GM13977 (cell line): ENCODE data around the gene SRGAP2B.
"Not testable (repeated sequence)": the region's sequence is repeated elsewhere in the genome, so short reads cannot be mapped to it uniquely, and the experiment has no call there.

Experiments used
- DNase-seq: peaks from one replicate; pipeline ENCODE4 v3.0.0; 2012; ENCODE audit warnings: low spot score
- in situ Hi-C: fragments of 300-500 bp; cut with MboI; formaldehyde crosslinking; loops from one replicate; pipeline ENCODE4 v1.12.0; 2022; ENCODE audit warnings: low sequenced_read_pairs, low pct_unique_long_range_greater_than_20kb, mixed read lengths, inconsistent platforms; ENCODE audit not compliant: unreplicated experiment

Gene SRGAP2B

DNA sequence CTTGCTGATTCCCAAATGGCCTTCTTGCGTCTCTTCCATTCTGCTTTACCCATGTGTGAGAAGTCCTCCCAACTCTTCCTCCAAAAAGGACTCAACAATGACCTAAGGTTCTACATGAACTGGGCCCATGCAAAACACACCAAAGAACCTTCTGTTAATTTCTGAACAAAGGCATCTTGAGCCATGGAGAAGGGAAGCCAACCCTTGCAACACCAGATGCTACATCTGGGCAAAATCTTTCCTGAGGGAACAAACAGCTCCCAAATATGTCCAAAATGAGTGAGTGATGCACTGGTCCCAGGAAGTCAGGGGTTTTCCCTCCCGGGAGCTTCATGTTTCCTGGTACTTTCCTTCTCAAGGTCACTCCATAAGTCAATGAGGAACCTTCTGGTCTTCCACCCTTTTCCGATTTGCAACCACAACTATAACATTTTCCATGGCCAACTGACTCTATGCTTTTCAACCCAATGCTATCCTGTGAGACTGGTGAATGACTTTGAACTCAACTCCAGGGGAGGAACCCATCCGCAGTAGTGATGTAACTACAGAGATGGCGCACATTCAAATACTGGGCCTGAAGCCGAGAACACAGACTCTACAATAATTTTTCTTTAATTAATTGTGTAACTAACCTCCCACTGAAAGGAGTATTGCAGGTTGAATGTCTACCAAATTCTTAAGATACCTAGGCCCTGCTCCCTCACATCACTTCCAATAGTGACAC lies 112.2 kb downstream of the SRGAP2B start:
- DNase-seq, in situ Hi-C loops: not testable (repeated sequence)

DNA sequence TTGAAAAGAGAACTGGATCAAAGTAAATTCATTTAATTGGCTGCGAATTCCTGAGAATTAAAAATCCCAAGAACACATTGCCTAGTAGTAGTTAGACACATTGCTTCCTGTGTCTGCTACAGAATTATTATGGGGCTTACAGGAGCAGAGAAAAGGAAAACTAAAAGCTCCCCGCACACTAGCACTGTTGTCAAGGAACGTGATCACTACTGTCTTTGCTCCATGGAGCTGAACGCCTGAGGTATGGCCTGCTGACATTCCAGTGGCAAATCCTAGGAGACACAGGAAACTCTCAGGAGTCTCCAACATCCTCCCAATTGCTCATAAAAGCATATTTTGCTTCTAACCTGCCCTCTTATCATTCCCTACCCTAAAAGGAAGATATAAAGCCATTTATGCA lies 114.0 kb downstream of the SRGAP2B start:
- DNase-seq, in situ Hi-C loops: not testable (repeated sequence)

DNA sequence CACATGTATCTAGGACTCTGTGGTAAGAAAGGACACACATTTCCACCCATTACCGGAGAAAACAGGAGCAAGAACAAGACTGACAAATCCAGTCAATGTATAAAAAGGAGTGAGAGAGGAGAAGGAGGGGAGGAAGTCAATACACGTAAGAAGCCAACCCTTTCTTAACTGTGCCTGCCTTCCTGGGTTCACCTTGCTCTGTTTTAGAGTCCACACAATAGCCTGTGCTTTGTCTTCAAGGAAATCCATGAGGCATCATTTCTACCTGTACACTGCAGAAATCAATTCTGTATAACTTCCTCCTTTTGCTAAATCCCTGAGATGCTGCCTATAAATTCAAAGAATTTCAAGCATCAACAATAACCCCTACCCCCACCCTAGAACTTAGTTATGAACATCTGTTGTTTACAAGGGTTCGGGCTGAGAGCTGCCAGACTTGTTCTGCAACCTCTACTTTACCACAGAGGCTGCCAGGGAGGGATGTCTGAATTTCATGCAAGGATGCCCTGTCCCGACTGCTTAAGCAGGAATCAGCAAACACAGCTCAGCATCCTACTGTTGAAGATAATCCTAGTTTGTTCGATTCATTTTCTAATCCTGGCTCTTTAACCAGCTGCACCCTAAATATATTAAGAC lies 115.0 kb downstream of the SRGAP2B start:
- in situ Hi-C loops, DNase-seq: not testable (repeated sequence)

DNA sequence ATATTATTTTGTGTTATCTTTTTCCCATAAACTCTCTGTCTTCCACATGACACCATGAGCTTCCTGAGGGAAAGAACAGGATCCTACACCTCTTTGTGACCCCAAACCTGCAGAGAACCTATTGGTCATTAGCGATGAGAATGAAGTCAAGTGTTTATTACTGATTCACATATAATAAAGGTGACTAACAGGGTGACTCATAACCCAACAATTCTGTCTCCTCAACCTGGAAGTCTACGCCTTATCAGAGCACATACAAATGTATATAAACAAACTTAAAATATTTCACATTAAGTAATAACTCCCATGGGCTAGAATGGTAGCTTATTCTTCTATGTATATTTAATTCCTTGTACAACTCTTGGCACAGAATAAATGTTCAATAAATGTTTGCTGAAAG lies 117.3 kb downstream of the SRGAP2B start:
- in situ Hi-C loops, DNase-seq: not testable (repeated sequence)

DNA sequence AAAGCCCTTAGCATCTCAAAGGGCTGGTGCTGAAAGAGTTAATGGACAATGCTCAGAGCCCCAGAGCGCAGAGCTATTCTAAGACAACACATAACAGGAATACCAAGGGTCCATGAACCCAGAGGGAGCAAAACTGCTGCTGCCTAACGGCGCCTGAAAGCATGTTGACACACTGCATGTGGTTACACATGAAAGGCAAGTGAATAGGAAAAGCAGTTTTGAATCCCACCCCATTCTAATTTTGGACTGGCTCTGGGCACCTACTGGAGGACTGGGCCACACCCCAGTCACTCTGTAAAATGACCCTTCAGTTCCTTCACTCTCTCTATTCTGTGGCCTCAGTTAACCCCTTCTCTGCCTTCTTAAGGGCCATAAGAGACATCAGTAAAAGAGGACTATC lies 123.2 kb downstream of the SRGAP2B start:
- in situ Hi-C loops: not testable (repeated sequence)

DNA sequence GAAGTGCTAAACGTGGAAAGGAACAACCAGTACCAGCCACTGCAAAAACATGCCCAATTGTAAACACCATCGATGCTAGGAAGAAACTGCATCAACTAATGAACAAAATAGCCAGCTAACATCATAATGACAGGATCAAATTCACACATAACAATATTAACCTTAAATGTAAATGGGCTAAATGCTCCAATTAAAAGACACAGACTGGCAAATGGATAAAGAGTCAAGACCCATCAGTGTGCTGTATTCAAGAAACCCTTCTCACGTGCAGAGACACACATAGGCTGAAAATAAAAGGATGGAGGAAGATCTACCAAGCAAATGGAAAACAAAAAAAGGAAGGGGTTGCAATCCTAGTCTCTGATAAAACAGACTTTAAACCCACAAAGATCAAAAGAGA lies 128.6 kb downstream of the SRGAP2B start:
- in situ Hi-C loops, DNase-seq: not testable (repeated sequence)

More for the DNA sequence above, 123.2 kb downstream of the SRGAP2B start:
- not testable (repeated sequence) for DNase-seq

DNA sequence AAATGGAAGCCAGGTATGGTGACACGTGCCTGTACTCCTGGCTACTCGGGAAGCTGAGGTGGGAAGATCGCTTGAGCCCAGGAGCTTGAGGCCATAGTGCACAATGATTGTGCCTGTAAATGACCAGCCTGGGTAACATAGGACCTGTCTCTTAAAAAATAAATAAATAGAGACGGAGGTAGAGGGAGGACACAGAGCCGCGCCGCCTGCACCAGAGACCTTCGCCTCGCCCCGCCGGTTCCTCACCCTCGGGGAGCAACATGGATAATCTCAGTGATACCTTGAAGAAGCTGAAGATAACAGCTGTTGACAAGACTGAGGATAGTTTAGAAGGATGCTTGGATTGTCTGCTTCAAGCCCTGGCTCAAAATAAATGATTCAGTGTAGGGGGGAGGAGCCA lies 130.4 kb downstream of the SRGAP2B start:
- in situ Hi-C loops, DNase-seq: not testable (repeated sequence)

DNA sequence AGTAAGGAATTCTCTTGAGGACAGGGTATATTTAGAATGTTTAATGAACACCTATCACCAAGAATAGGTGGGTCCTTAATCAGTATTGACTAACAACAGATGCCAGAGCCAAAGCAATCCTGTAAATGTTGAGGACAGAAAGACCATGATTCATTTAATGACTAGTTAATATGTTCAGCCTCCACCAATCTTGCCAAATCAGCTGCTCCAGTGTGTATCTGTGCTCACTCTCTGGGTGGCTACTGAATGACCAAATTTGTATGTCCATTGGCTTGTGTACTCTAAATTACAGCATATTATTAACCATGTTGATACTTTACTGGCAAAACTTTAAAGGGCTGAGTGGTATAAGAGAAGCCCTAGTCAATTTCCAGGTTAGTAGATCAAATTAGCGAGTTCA lies 130.9 kb downstream of the SRGAP2B start:
- in situ Hi-C loops, DNase-seq: not testable (repeated sequence)

DNA sequence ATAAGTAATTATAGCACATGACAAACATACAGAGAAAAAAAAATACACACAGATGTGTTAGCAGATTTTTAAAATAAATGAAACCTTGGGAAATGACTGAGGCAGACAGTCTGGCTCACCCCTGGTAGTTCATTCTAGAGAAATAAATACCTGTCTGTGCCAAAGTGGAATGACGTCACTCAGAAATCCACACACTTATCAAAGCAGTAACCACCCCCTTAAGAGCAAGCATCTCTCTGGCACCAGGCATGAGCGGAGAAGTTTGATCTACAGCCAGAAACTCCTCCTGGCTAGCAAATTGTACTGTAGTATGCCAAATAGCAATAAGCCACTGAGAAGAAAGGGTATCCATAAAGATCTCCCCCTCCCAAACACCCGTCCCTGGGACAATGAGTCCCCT lies 131.6 kb downstream of the SRGAP2B start:
- DNase-seq, in situ Hi-C loops: not testable (repeated sequence)

DNA sequence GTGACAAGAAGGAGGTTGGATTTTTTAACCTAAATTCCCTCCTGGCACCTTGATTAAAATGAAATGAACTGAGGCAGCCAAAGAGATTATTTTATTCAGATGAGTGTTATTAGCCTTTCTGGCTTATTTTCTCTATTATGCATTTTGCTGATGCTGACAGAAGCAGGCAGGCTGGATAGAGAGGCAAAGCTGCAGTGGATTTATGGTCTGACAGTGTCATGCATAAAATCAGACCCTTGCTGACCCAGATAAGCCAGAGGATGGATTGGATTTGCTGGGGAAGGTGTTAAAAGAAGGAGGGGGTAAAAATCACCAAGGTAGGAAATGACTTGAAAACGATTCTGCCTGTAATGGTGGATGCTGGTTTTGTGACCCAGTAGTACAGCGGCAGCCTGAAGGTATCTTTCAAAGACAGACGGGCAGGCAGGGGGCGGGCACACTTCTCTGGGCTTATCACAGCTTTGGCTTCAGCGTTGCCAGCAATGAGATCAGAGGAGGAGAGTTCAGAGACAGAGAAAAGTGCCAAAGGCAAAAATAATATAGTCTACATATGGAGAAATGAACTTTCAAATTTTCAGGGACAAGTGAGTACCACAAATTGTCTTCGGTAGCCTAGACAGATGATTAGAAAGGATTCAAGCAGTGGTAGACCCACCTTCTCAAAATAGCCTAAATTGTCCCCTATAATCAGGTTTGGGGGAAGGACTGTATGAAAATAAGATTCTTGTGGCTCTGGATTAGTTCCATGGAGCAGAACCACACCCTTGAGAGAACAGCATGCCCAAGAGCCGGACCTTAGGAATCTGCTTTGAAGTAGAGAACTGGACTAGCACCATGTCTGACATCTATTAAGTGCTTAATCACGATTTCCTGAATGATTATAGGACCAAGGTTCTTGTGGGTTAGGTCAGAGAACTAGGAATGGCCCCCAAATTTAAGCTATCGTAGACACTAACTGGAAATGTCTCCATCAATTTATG lies 133.2 kb downstream of the SRGAP2B start:
- DNase-seq, in situ Hi-C loops: not testable (repeated sequence)

DNA sequence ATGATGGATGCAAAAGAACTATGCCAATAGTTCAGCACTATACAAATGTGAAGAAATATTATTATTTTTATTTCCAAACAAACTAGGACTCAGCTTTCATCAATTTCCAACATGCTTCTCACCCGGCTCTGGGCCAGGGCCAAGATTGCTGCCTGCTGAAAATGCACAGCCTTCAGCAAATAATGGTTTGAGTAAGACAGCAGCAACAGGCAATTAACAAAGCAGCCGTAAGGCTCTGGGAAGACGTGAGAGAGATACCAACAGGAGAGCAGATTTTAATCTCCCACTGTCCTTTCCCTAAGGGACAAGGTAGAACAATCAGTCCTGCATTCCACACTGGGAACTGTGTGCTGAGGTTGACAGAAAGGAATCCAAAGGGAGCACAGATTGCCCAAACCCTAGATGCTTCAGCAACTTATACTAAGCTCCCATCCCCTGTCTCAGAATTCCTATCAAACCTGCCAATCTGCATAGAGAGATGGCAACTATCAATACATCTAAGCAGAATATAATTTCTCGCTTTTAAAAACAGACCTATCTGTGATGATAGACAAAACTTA lies 134.1 kb downstream of the SRGAP2B start:
- in situ Hi-C loops, DNase-seq: not testable (repeated sequence)

DNA sequence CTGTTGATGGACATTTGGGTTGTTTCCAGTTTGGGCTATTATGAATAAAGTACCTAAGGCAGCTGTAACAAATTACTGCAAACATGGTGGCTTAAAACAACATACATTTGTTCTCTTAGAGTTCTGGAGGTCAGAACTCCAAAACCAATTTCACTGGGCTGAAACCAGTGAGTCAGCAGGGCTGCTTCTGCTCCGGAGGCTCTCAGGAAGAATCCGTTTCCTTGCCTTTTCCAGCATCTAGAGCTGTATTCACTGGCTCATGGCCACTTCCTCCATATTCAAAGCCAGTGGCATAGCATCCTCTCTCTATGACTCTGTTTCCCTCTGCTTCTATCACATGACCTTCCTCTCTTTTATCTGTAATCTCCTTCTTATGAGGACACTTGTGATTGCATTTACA lies 146.7 kb downstream of the SRGAP2B start:
- DNase-seq, in situ Hi-C loops: not testable (repeated sequence)

DNA sequence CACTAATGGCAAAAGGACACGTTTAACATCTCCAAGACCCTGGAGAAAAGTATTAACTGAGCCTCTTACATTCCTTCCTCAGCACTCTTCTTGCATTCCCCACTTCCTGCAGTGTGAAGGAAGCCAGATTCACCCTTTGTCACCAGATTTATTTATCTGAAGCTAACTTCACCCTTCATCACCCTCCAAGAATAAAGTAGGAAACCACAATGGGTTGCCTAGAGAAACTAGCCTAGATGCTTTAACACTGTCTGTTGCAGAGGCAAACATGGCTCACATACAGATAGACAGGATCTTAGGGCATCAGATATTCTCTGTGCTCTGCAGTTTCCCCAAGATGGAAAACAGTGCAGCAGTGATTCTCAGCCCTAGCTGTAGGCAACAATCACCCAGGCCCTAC lies 147.6 kb downstream of the SRGAP2B start:
- in situ Hi-C loops: not testable (repeated sequence)

DNA sequence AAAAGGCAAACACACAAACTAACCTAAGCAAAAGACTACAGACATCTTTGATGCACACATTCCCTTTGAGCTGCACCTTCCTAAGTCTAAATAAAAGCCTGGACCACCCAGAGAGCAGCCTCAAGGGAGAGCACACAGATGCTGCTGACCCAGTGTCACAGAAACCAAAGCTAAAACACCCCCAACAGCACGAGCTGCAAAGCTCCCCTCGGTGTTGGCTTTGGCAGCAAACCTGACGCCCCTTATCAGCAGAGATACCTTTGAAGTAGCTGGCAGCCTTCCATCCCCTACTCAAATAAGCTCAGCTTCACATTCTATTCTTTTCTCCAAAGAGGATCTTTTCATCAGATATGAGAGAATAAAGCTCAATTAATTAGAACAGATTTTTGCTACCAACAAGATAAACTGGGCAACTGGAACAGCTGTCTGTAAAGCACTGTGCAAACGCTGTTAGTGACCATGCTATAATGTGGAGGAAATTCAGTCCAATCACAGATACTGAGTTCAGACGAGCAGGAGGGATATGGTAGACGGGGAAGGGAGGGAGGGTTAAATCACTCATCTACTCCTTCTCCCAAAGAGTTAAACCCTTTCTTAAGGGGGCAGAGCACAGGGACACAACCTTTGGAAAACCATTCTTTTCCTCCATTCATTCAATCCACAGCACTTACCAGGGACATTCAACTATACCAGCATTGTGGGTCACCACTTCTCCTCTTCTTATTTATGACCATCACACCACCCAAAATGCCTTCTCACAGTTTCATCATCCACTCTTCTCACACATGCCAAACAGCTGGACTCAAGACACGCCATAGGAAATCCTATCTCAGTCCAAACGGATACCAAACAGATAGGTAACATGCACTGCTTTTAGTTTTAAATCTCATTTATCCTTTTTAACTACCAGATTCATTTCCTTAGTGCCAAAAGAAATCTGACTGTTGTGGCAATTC lies 148.3 kb downstream of the SRGAP2B start:
- DNase-seq, in situ Hi-C loops: not testable (repeated sequence)

More for the DNA sequence above, 147.6 kb downstream of the SRGAP2B start:
- not testable (repeated sequence) for DNase-seq

DNA sequence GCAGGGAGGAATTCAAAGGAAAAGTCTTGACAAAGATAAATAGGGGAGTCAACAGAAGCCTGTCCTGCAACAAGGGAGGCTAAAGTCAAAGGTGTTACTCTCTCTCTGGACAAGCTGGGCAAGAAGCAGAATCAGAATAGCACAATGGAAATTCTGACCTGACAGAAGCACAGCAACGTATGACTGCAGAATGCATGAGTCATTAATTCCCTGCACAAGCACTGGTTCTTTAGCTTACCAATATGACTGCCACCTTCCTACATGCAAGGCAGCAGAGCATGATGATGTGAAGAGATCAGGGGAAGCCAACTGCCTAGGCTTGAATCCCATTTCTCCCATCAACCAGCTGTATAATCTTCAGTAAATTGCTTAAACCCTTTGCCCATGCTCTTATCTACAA lies 153.4 kb downstream of the SRGAP2B start:
- DNase-seq, in situ Hi-C loops: not testable (repeated sequence)

DNA sequence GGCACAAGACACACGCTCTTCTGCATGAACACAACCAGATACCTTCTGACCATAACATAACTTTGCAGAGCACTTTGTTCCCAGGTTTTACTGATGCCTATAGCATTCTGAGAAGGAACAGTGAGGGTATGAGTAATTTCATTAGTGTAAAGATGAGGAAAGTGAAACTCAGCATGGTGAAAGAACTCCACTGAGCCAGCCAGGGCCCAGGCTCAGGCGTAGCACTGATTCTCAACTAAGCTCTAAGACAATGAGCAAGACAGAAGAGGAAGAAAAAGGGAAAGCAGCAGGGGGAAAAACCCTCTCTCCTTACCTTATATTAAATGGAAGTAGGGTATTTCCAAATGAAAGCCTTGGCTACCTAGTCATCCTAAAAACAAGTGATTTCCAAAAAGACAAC lies 155.1 kb downstream of the SRGAP2B start:
- in situ Hi-C loops, DNase-seq: not testable (repeated sequence)

DNA sequence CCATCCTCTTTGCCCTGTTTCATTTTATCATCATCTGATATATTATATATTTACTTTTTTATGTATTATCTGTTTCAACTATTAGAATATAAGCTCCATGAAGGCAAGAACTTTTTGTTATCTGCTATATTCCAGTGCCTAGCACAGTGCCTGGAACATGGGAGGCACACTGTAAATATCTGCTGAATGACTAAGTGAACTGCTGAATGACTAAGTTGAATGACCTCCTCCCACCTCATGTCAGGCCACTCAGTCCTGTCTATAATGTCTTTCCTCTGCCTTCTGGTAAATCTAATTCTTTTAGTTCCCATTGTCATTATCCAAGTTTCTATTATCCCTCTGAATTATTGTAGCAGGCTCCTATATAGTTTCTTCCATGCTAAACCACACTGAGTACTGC lies 156.5 kb downstream of the SRGAP2B start:
- DNase-seq, in situ Hi-C loops: not testable (repeated sequence)
